Ovary (tissue), 9 donors: ENCODE data around the gene CEMP1. TPM values are rescaled to one million over a fixed set of nuclear protein-coding genes. Genes with fewer than 3 reads are reported as not detected.

Experiments used
- DNase-seq, 5 donors: peaks; one replicate each; pipeline ENCODE4 v3.0.0-alpha.2; 2019 to 2020
- H3K27ac ChIP-seq, 2 donors: fragments of 200-600 bp; one replicate each; pipeline versions ENCODE4 v1.5.1 to v1.8.0; 2019 to 2022
- H3K27me3 ChIP-seq: fragments of 200-600 bp; one replicate; pipeline ENCODE4 v1.8.0; 2022
- H3K36me3 ChIP-seq: fragments of 200-600 bp; sonication (generic); one replicate; pipeline ENCODE4 v1.5.1; 2019
- H3K4me1 ChIP-seq: one replicate; pipeline ENCODE4 v1.8.1; 2013; ENCODE audit warnings: mild to moderate bottlenecking, moderate library complexity; ENCODE audit not compliant: insufficient read depth
- H3K4me3 ChIP-seq: fragments of 200-600 bp; sonication (generic); one replicate; pipeline ENCODE4 v1.5.1; 2017
- H3K9me3 ChIP-seq, 2 donors: fragments of 200-600 bp in 1 of 2; sonication (generic) in 1 of 2; one replicate each; pipeline versions ENCODE4 v1.5.1 to v1.8.1; 2013 to 2019; ENCODE audit warnings: mild to moderate bottlenecking in 1 of 2, moderate library complexity in 1 of 2
- CTCF ChIP-seq, 3 donors: fragments of 450-650 bp in 2 of 3; fragments of 200-600 bp in 1 of 3; IDR thresholded peaks; one replicate each; pipeline versions ENCODE4 v1.5.1 to v1.8.0; 2016 to 2022; ENCODE audit warnings: antibody characterized with exemption in 3 of 3, mild to moderate bottlenecking in 1 of 3
- EP300 ChIP-seq: sonication (generic); formaldehyde crosslinking; IDR thresholded peaks from one replicate; pipeline ENCODE4 v1.6.1; 2017; ENCODE audit warnings: antibody characterized with exemption
- POLR2A ChIP-seq: fragments of 450-650 bp; IDR thresholded peaks from one replicate; pipeline ENCODE4 v1.6.1; 2017; ENCODE audit warnings: antibody characterized with exemption, mild to moderate bottlenecking, moderate library complexity
- WGBS, 3 donors: extraction: QIAGEN DNeasy Blood & Tissue Kit in 1 of 3; methylation state at CpG; one replicate each; pipeline versions ENCODE4 v1.1.5 to v1.1.7; 2013 to 2017; 5-methylcytosine and 5-hydroxymethylcytosine counted together
- intact Hi-C, 4 donors: fragments of 100-400 bp; cut with DNase I; formaldehyde crosslinking; loops; one replicate each; pipeline versions ENCODE4 v1.11.0 to v1.15.1; 2022 to 2023
- polyA plus RNA-seq, 2 donors: library from polyadenylated mRNA; stranded (reverse); fragments of 200-250 nt in 1 of 2; fragments of 350-450 nt in 1 of 2; fragmentation: Illumina TruSeq in 1 of 2; extraction: RNeasy Lipid Tissue Mini Kit (QIAGEN cat#74804) in 1 of 2; gene quantifications; one replicate each; pipeline ENCODE4 v1.2.3, GENCODE V29; 2013 to 2014
- total RNA-seq, 7 donors: library from RNA; depleted of rRNA in 2 of 7; stranded (reverse); fragments of >200 nt in 2 of 7; fragmentation: NEBNext Ultra II Directional in 3 of 7; extraction: Animal tissue kit (Norgen Biotek cat#: 25700) in 3 of 7; gene quantifications; one replicate each; pipeline versions ENCODE4 v1.1.0 to v1.2.4, GENCODE V29; 2016 to 2023
- donor health status: DM: no; HTN: no; CAD: no; lungs with moderate emphysema.
- donor health status: DM: no; HTN: no; CAD: no.
- donor health status: Bipolar disorder and iron deficiency.
- donor health status: DM: yes; HTN: yes; CAD: no.
- donor health status: DM: no; HTN: no; CAD: no.
- donor health status: DM: yes; HTN: yes; CAD: no.

CEMP1 gene
- total and polyA plus RNA-seq, 9 donors = 0.33 to 1.0 (median 0.37) TPM; not detected in 4

GRCh38 chr16:2516391-2517240, 14.6 kb downstream of the CEMP1 start:
- no peak overlapping the region for H3K27ac ChIP-seq
- H3K36me3 ChIP-seq = no peaks in the 10 kb centered on the region
- 66 to 70% (median 67%) methylated on average over 11 of the region's 11 CpGs for WGBS, 3 donors
- peak in 1 of 5 donors; percentile 39 for DNase-seq
- H3K27me3 ChIP-seq = no peaks in the 10 kb centered on the region
- H3K4me1 ChIP-seq = peaks cover 35% of the 10 kb centered on the region
- no peaks in the 10 kb centered on the region for H3K9me3 ChIP-seq
- TF ChIP-seq EP300 (no peak), CTCF (IDR thresholded peaks at IDR 0.05) (no peak)
- H3K4me3 ChIP-seq = no peak overlapping the region
- intact Hi-C loops = no loop called here

GRCh38 chr16:2515180-2515851, 15.9 kb downstream of the CEMP1 start:
- peaks cover 30% of the 10 kb centered on the region for H3K4me1 ChIP-seq
- intact Hi-C loops = no loop called here
- WGBS, 3 donors = 21 to 26% (median 21%) methylated on average over 14 of the region's 14 CpGs
- no peaks in the 10 kb centered on the region for H3K9me3 ChIP-seq
- H3K36me3 ChIP-seq = no peaks in the 10 kb centered on the region
- H3K27me3 ChIP-seq = no peaks in the 10 kb centered on the region
- TF ChIP-seq EP300 = no peak
- TF ChIP-seq POLR2A = no peak
- H3K27ac ChIP-seq = peak overlapping the region in 1 of 2 donors; percentile 96
- DNase-seq = peak in 4 of 5 donors; percentile 7 to 38 (median 26)
- H3K4me3 ChIP-seq = peak overlapping the region; percentile 92

GRCh38 chr16:2514333-2515179, 16.7 kb downstream of the CEMP1 start:
- intact Hi-C loops = no loop called here
- peak in 3 of 5 donors; percentile 47 to 69 (median 69) for DNase-seq
- 0 to 1% (median 1%) methylated on average over 18 to 63 of the region's 63 CpGs for WGBS, 3 donors
- no peaks in the 10 kb centered on the region for H3K36me3 ChIP-seq
- TF ChIP-seq CTCF (IDR thresholded peaks at IDR 0.05) (no peak), POLR2A (no peak)
- no peaks in the 10 kb centered on the region for H3K27me3 ChIP-seq
- peak overlapping the region; percentile 92 for H3K4me3 ChIP-seq
- H3K9me3 ChIP-seq = no peaks in the 10 kb centered on the region
- H3K4me1 ChIP-seq = peaks cover 28% of the 10 kb centered on the region
- H3K27ac ChIP-seq = peak overlapping the region; percentile 94 to 96

- Histone ChIP-seq H3K27ac (peak within 1 kb of the TSS; percentile 94 to 96), H3K27me3 (no peaks in the 10 kb centered on the region), H3K9me3 (no peaks in the 10 kb centered on the region), H3K36me3 (no peaks in the 10 kb centered on the region), H3K4me1 (peaks cover 23% of the 10 kb centered on the region), H3K4me3 (peak within 1 kb of the TSS; percentile 92)
- peak; percentile 89 to 95 (median 93) for DNase-seq
- WGBS, 3 donors = 1 to 2% (median 1%) methylated on average over 53 to 122 of the region's 122 CpGs
- intact Hi-C loops = no loop called here
- TF ChIP-seq POLR2A = peak; percentile 87
- TF ChIP-seq CTCF (IDR thresholded peaks at IDR 0.05) = no peak
- no peak for TF ChIP-seq EP300
Measured at GRCh38 chr16:2513405-2514332, 17.5 kb downstream of the CEMP1 start, which contains the start of gene ATP6V0C. TSS of gene ATP6V0C (plus strand) at chr16:2513952. CDS start at chr16:2514104, 152 bp downstream.
